CD4-positive, alpha-beta T cell treated with Interferon alpha-2 for 1 hour (primary cell): ENCODE measurements around the gene GANAB.
"Not testable (repeated sequence)": the region's sequence is repeated elsewhere in the genome, so short reads cannot be mapped to it uniquely, and the experiment has no call there.

Experiments used
- DNase-seq, 2 donors: peaks; one replicate each; pipeline ENCODE4 v3.0.0-alpha.2; 2020 to 2022

The GANAB gene

GRCh38 chr11:62666259-62666926, 20.0 kb upstream of the GANAB start:
- DNase-seq, result no peak

- DNase-seq, result peak; percentile 57 to 69
Observed at GRCh38 chr11:62665599-62666258, 19.3 kb upstream of the GANAB start.

DNA sequence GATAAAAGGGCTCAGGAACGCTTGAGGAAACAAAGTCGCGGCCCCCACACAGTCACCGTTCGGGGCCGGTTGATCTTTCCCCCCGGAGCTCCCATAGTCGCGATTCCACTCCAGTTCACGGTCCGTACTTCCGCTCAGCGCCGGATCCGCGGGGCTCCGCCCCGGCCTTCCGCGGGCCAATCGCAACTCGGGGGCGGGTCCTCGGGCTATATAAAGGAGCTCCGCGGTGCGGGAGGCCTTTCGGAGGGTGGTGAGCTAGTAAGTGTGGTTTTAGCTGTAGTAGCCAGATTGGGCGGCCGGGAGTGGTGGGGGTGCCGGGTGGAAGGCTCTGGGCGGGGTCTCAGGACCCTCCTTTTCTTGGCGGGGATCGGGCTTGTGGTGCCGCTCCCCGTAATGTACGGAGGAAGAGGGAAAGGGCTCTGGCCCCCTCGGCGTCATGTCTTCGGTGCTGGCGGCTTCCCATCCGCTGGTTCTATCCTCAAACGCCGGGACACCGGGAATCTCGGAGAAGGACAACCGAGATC, 18.7 kb upstream of the GANAB start, which contains the start of the genes C11orf98 and CSKMT:
TSS of gene C11orf98 (minus strand) at position 136 of the 524 bp plus-strand sequence. CDS start at position 95, 41 bp downstream.
TSS of gene CSKMT (plus strand) at position 238 of the 524 bp plus-strand sequence. CDS start 568 bp downstream, outside the sequence.
- DNase-seq, result peak; percentile 93 to 97

GRCh38 chr11:62664405-62665074, 18.1 kb upstream of the GANAB start:
- DNase-seq, result peak; percentile 59 to 67

- no peak for DNase-seq
Observed at GRCh38 chr11:62656796-62657429, 10.5 kb upstream of the GANAB start.

DNA sequence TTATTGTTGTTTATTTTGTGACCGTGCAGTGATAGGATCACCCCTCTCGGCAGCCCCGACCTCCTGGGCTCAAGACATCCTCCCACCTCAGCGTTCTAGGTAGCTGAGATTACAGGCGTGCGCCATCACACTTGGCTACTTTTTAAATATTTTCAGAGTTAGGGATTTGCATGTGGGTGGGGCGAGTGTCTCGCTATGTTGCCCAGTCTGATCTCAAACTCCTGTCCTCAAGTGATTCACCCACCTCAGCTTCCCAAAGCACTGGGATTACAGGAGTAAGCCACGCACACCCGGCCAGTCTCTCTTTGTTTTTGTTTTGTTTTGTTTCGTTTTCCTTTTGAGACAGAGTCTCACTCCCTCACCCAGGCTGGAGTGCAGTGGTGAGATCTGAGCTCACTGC, 7.9 kb upstream of the GANAB start:
- DNase-seq, result no peak

- DNase-seq, result peak in 1 of 2 donors; percentile 74
Observed at GRCh38 chr11:62652161-62653006, 6.0 kb upstream of the GANAB start.

- not testable (repeated sequence) for DNase-seq
Observed at GRCh38 chr11:62650283-62650682, 3.9 kb upstream of the GANAB start.

- no peak for DNase-seq
Observed at GRCh38 chr11:62649486-62649885, 3.1 kb upstream of the GANAB start.

GRCh38 chr11:62648967-62649364, 2.6 kb upstream of the GANAB start:
- DNase-seq, result no peak

GRCh38 chr11:62648185-62648966, 2.0 kb upstream of the GANAB start:
- no peak for DNase-seq

GRCh38 chr11:62647609-62648005, 1.2 kb upstream of the GANAB start:
- DNase-seq, result no peak

GRCh38 chr11:62646825-62647608, 604 bp upstream of the GANAB start:
- DNase-seq, result no peak

- DNase-seq, result no peak
Observed at GRCh38 chr11:62645671-62645945, 805 bp downstream of the GANAB start.

DNA sequence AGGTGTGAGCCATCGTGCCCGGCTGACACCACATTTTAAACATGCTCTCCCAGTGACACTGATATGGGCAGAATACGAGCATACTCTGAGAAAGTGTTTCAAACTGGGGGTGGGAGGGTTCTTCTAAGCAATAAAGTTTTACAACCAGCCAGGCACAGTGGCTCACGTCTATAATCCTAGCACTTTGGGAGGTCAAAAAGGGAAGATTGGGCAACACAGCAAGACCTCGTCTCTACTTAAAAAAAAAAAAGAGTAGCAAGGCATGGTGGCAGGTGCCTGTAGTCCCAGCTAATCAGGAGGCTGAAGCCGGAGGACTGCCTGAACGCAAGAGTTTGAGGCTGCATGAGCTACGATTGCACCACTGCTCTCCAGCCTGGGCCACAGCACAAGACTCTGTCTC, 2.2 kb downstream of the GANAB start:
- DNase-seq, result no peak

DNA sequence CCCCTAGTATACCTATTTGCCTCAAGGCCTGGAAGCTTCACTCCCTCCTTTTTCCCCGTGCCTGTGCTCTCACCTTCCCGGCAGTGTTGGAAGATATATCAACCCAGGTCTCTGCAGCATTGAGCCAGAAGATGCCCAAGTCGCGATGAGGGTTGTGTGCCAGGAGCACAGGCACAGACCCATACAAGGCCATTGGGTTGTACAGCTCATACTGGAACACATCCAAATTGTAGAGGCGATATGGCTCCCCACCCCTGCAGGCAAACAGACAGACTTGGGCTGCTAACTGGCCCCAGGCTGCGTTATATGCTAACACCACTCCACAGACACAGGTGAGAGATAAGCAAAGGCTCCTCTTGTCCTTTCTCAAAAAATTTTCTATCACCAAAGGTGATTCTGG, 13.9 kb downstream of the GANAB start:
- no peak for DNase-seq

DNA sequence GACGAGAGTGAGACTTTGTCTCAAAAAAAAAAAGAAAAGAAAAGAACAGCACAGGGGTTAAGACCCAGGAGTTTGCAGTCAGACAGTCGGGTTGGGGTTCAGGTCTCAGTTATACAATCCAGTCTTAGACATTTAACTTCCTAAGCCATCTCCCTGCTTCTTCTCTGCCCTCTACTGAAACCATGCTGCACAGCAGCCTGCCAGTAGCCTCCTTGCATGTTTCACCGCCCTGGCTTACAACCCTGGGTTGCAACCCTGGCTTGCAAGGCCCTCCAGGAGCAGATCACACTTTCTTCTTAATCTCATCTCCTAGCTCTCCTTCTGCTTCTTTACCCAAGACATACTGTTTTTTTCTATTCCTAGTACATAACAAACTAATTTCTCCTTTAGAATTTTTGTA, 18.7 kb downstream of the GANAB start:
- peak in 1 of 2 donors; percentile 29 for DNase-seq

GRCh38 chr11:62622476-62623089, 23.8 kb downstream of the GANAB start:
- peak in 1 of 2 donors; percentile 22 for DNase-seq

GRCh38 chr11:62621567-62622470, 24.6 kb downstream of the GANAB start, which contains the start of gene B3GAT3:
B3GAT3 (minus strand) TSS chr11:62621986; CDS start chr11:62621947, 39 bp downstream.
- peak; percentile 98 to 99 for DNase-seq
